Renal cortex interstitium (tissue), 11 donors: Measurements from ENCODE around the gene CWH43. TPM values are rescaled to one million over a fixed set of nuclear protein-coding genes. Genes with fewer than 3 reads are reported as not detected.
"Not testable (repeated sequence)": the region's sequence is repeated elsewhere in the genome, so short reads cannot be mapped to it uniquely, and the experiment has no call there.

ENCODE experiments used
- DNase-seq, 11 donors: peaks; one replicate each; pipeline ENCODE4 v3.0.0-alpha.2; 2013; ENCODE audit warnings: low read depth in 9 of 11, low spot score in 4 of 11; ENCODE audit errors: extremely low read depth in 1 of 11
- polyA plus RNA-seq, 3 donors: library from polyadenylated mRNA; unstranded; fragments of 120-200 nt; gene quantifications; one replicate each; pipeline ENCODE4 v1.2.1, GENCODE V29; 2013; ENCODE audit not compliant: insufficient read length in 3 of 3

CWH43 gene
- polyA plus RNA-seq, 3 donors: 4.7 to 5.5 (median 5.4) TPM

GRCh38 chr4:49058306-49058705 lies 72.2 kb downstream of the CWH43 start:
- no peak for DNase-seq

GRCh38 chr4:49063670-49064069 lies 77.6 kb downstream of the CWH43 start:
- DNase-seq: no peak

GRCh38 chr4:49072196-49072595 lies 86.1 kb downstream of the CWH43 start:
- not testable (repeated sequence) for DNase-seq

GRCh38 chr4:49091883-49092282 lies 105.8 kb downstream of the CWH43 start:
- not testable (repeated sequence) for DNase-seq

- DNase-seq: not testable (repeated sequence)
Measured at GRCh38 chr4:49092608-49093135, 106.6 kb downstream of the CWH43 start.

- DNase-seq: not testable (repeated sequence)
Measured at GRCh38 chr4:49096215-49096614, 110.1 kb downstream of the CWH43 start.

- not testable (repeated sequence) for DNase-seq
Measured at GRCh38 chr4:49096627-49097026, 110.6 kb downstream of the CWH43 start.

- not testable (repeated sequence) for DNase-seq
Measured at GRCh38 chr4:49097071-49097470, 111.0 kb downstream of the CWH43 start.

GRCh38 chr4:49097505-49097904 lies 111.4 kb downstream of the CWH43 start:
- not testable (repeated sequence) for DNase-seq

GRCh38 chr4:49098034-49098759 lies 112.1 kb downstream of the CWH43 start:
- not testable (repeated sequence) for DNase-seq

- not testable (repeated sequence) for DNase-seq
Measured at GRCh38 chr4:49099831-49100444, 113.9 kb downstream of the CWH43 start.

- not testable (repeated sequence) for DNase-seq
Measured at GRCh38 chr4:49102344-49102898, 116.3 kb downstream of the CWH43 start.

- DNase-seq: not testable (repeated sequence)
Measured at GRCh38 chr4:49103436-49104136, 117.5 kb downstream of the CWH43 start.

GRCh38 chr4:49104231-49104930 lies 118.3 kb downstream of the CWH43 start:
- not testable (repeated sequence) for DNase-seq

GRCh38 chr4:49105248-49105904 lies 119.3 kb downstream of the CWH43 start:
- not testable (repeated sequence) for DNase-seq

GRCh38 chr4:49107262-49107661 lies 121.2 kb downstream of the CWH43 start:
- DNase-seq: not testable (repeated sequence)

- not testable (repeated sequence) for DNase-seq
Measured at GRCh38 chr4:49108183-49108978, 122.3 kb downstream of the CWH43 start.
